PC-3 (cell line): ENCODE measurements around the gene MYO3A. TPM values are rescaled to one million over a fixed set of nuclear protein-coding genes. Genes with fewer than 3 reads are reported as not detected.

Source experiments
- ATAC-seq: fragments of 200-7000 bp; cut with Tn5 transposase; 2 replicates; pipeline ENCODE4 v1.9.1; 2020; ENCODE audit warnings: mild to moderate bottlenecking, moderate library complexity
- BruUV-seq: library from RNA; stranded (reverse); fragments of 400-500 nt; replicated peaks from 2 replicates; lab custom pipeline; 2021; lab: Mats Ljungman, UMichigan
- CTCF ChIA-PET: fragments of 300-600 bp; sonication (Branson Sonifier 250); formaldehyde crosslinking; loops from one replicate; lab custom pipeline; 2022; ENCODE audit warnings: antibody characterized with exemption; lab: Charles Lee
- POLR2A ChIA-PET: fragments of 300-600 bp; sonication (Branson Sonifier 250); formaldehyde crosslinking; loops from one replicate; lab custom pipeline; 2022; ENCODE audit warnings: antibody characterized with exemption; ENCODE audit not compliant: unreplicated experiment; lab: Charles Lee
- DNase-seq: peaks from one replicate; pipeline ENCODE4 v3.0.0-alpha.2; 2015
- H2AFZ ChIP-seq: fragments of 300-600 bp; sonication (generic); 2 replicates; pipeline ENCODE4 v1.6.0; 2016; ENCODE audit warnings: antibody characterized with exemption, low read length
- H3F3A ChIP-seq: fragments of 300-600 bp; sonication (generic); one replicate; pipeline ENCODE4 v1.6.0; 2017; ENCODE audit warnings: antibody characterized with exemption, low read length, control low read depth, mild to moderate bottlenecking; ENCODE audit not compliant: unreplicated experiment
- H3K27ac ChIP-seq: fragments of 300-600 bp; sonication (generic); 2 replicates; pipeline ENCODE4 v1.5.1; 2016; ENCODE audit warnings: mild to moderate bottlenecking, low read length
- H3K27me3 ChIP-seq: fragments of 300-600 bp; sonication (generic); 2 replicates; pipeline ENCODE4 v1.6.1; 2016; ENCODE audit warnings: low read length, mixed read lengths
- H3K36me3 ChIP-seq: fragments of 300-600 bp; sonication (generic); 2 replicates; pipeline ENCODE4 v1.6.1; 2016; ENCODE audit warnings: low read depth, mixed run types, low read length, mixed read lengths
- H3K4me1 ChIP-seq: fragments of 300-600 bp; sonication (generic); 2 replicates; pipeline ENCODE4 v1.5.1; 2016; ENCODE audit warnings: low read length; ENCODE audit not compliant: insufficient read depth
- H3K4me2 ChIP-seq: fragments of 300-600 bp; sonication (generic); 2 replicates; pipeline ENCODE4 v1.6.0; 2016; ENCODE audit warnings: low read length
- H3K4me3 ChIP-seq: fragments of 300-600 bp; sonication (generic); 2 replicates; pipeline ENCODE4 v1.5.1; 2016; ENCODE audit warnings: mild to moderate bottlenecking, low read length, mixed read lengths
- H3K79me2 ChIP-seq: fragments of 300-600 bp; sonication (generic); 2 replicates; pipeline ENCODE4 v1.6.1; 2017; ENCODE audit warnings: low read length, mixed read lengths
- H3K9ac ChIP-seq: fragments of 300-600 bp; sonication (generic); 2 replicates; pipeline ENCODE4 v1.6.0; 2016; ENCODE audit warnings: mild to moderate bottlenecking, low read length
- H3K9me2 ChIP-seq: fragments of 300-600 bp; sonication (generic); replicated peaks from 2 replicates; pipeline ENCODE4 v1.6.1; 2016; ENCODE audit warnings: mixed run types, low read length, mixed read lengths
- H3K9me3 ChIP-seq: fragments of 300-600 bp; sonication (generic); 2 replicates; pipeline ENCODE4 v1.6.1; 2016; ENCODE audit warnings: low read length, mixed read lengths
- H4K20me1 ChIP-seq: fragments of 300-600 bp; sonication (generic); 2 replicates; pipeline ENCODE4 v1.6.1; 2016; ENCODE audit warnings: low read length, mixed read lengths
- EZH2 ChIP-seq: fragments of 300-600 bp; sonication (generic); IDR thresholded peaks from one replicate; pipeline ENCODE4 v1.6.1; 2017; ENCODE audit warnings: antibody characterized with exemption, mild to moderate bottlenecking, low read length; ENCODE audit not compliant: unreplicated experiment
- EZH2phosphoT487 ChIP-seq: fragments of 300-600 bp; sonication (generic); IDR thresholded peaks from 2 replicates; pipeline ENCODE4 v1.6.1; 2018; ENCODE audit warnings: mild to moderate bottlenecking, antibody characterized with exemption, low read length, borderline replicate concordance
- intact Hi-C: fragments of 100-400 bp; cut with micrococcal nuclease; formaldehyde crosslinking; loops from 2 replicates; pipeline ENCODE4 v1.9.0; 2023
- total RNA-seq: library from RNA; depleted of rRNA; stranded (reverse); fragments of >200 nt; gene quantifications from 2 replicates; pipeline ENCODE4 v1.2.3, GENCODE V29; 2014
- TF ChIP-seq, protein P1 (sequence below): fragments of 300-600 bp; sonication (generic); conservative IDR thresholded peaks from 2 replicates; pipeline ENCODE4 v1.5.1; 2017; ENCODE audit warnings: antibody characterized with exemption, low read depth, mild to moderate bottlenecking, low read length

Gene MYO3A
- total RNA-seq, 1 experiment from 2014 or later: not detected

DNA sequence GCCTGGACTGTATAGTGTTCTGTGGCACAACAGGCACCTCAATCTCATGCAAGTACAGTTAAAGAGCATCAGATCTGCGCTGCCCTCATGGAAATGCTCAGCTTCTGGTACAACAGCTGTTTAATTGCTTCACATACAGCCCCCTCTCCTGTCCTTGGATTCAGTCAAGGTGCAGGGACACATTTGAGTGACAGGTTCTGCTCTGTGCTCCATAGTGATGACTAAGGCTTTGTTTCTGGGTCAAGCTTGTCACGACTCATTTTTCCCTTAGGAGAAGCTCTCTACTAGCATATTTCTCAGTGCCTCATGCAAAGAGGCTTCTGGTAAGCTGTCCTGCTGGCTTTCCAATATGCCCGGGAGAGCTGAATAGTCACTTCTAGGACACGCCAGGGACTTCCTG is 26.8 kb upstream of the MYO3A start:
- CTCF ChIA-PET: no interaction called here

DNA sequence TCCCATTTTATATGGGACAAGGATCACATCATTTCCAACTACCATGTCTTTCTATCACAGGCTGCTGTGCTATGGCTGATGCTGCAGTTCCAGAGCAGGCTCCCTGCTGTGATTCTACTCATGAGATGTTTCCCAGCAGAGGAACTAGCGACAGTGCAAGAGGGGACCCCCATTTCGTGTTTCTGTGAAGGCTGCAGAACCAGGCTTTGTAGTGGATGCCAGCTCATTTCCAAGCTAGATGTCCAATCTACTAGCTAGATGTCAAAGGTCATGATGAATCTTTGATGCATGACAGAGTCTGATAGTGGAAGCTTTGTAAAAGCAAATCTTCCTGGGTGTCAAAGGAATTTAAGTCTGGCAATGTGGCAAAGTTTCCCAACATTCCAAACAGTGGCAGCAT is 21.2 kb upstream of the MYO3A start:
- Histone ChIP-seq H3F3A (no peaks in the 10 kb centered on the region), H4K20me1 (no peaks in the 10 kb centered on the region), H3K4me3 (no peak overlapping the region), H2AFZ (no peak overlapping the region), H3K4me1 (no peaks in the 10 kb centered on the region), H3K79me2 (no peaks in the 10 kb centered on the region), H3K27ac (no peak overlapping the region), H3K9ac (no peak overlapping the region), H3K4me2 (no peak overlapping the region), H3K36me3 (no peaks in the 10 kb centered on the region), H3K27me3 (no peaks in the 10 kb centered on the region), H3K9me3 (no peaks in the 10 kb centered on the region), H3K9me2 (no peaks in the 10 kb centered on the region)
- ATAC-seq (no peak), DNase-seq (no peak)
- TF ChIP-seq, protein P1, sequence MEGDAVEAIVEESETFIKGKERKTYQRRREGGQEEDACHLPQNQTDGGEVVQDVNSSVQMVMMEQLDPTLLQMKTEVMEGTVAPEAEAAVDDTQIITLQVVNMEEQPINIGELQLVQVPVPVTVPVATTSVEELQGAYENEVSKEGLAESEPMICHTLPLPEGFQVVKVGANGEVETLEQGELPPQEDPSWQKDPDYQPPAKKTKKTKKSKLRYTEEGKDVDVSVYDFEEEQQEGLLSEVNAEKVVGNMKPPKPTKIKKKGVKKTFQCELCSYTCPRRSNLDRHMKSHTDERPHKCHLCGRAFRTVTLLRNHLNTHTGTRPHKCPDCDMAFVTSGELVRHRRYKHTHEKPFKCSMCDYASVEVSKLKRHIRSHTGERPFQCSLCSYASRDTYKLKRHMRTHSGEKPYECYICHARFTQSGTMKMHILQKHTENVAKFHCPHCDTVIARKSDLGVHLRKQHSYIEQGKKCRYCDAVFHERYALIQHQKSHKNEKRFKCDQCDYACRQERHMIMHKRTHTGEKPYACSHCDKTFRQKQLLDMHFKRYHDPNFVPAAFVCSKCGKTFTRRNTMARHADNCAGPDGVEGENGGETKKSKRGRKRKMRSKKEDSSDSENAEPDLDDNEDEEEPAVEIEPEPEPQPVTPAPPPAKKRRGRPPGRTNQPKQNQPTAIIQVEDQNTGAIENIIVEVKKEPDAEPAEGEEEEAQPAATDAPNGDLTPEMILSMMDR: no peak
- TF ChIP-seq EZH2 (no peak), EZH2phosphoT487 (no peak)
- CTCF ChIA-PET: no interaction called here
- intact Hi-C loops: no loop called here
- POLR2A ChIA-PET: no interaction called here
- BruUV-seq: no TSS peak

More for the DNA sequence above, 26.8 kb upstream of the MYO3A start:
- POLR2A ChIA-PET: no interaction called here
- Histone ChIP-seq H3K79me2 (no peaks in the 10 kb centered on the region), H3K36me3 (no peaks in the 10 kb centered on the region), H3K27me3 (no peaks in the 10 kb centered on the region), H3K9me3 (no peaks in the 10 kb centered on the region), H2AFZ (no peak overlapping the region), H3K27ac (no peak overlapping the region), H3K4me1 (no peaks in the 10 kb centered on the region), H4K20me1 (no peaks in the 10 kb centered on the region), H3K4me2 (no peak overlapping the region), H3K9ac (no peak overlapping the region), H3K9me2 (no peaks in the 10 kb centered on the region), H3K4me3 (no peak overlapping the region), H3F3A (no peaks in the 10 kb centered on the region)
- ATAC-seq (no peak), DNase-seq (no peak)
- BruUV-seq: no TSS peak
- intact Hi-C loops: no loop called here
- TF ChIP-seq EZH2phosphoT487: no peak
- no peak for TF ChIP-seq EZH2
- TF ChIP-seq, protein P1: no peak

DNA sequence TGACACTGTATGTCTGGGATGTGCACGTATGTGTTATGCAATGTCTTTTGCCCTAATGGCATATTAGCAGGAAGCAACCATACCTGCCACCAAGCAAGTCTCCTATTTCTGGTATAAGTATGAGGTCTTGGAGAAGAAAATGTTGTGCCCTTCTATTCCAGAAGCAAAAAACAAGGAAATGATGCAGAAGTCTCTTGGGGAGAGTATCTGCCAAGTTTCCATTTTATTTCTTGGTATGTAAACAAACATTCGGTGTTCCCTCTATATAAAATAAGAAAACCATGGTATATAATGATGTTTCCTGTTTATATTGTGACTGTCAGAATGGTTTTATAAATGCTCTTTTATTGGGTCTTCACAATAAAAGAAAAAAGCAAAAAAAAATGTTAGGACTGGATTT is 19.3 kb upstream of the MYO3A start:
- POLR2A ChIA-PET: no interaction called here
- H3K36me3 ChIP-seq: no peaks in the 10 kb centered on the region
- CTCF ChIA-PET: no interaction called here
- no peaks in the 10 kb centered on the region for H3K4me1 ChIP-seq
- no TSS peak for BruUV-seq
- no peak for ATAC-seq
- no peaks in the 10 kb centered on the region for H3K9me2 ChIP-seq
- no peak overlapping the region for H3K9ac ChIP-seq
- TF ChIP-seq EZH2phosphoT487: no peak
- TF ChIP-seq EZH2: no peak
- TF ChIP-seq, protein P1: no peak
- no peak overlapping the region for H3K27ac ChIP-seq
- H3K9me3 ChIP-seq: no peaks in the 10 kb centered on the region
- no peak overlapping the region for H3K4me3 ChIP-seq
- no peaks in the 10 kb centered on the region for H3K27me3 ChIP-seq
- H2AFZ ChIP-seq: no peak overlapping the region
- no peaks in the 10 kb centered on the region for H3K79me2 ChIP-seq
- no peaks in the 10 kb centered on the region for H3F3A ChIP-seq
- H4K20me1 ChIP-seq: no peaks in the 10 kb centered on the region
- no peak for DNase-seq
- intact Hi-C loops: no loop called here
- no peak overlapping the region for H3K4me2 ChIP-seq
